Left cardiac atrium (tissue), 4 donors: ENCODE results near the gene CEMIP2. TPM values are rescaled to one million over a fixed set of nuclear protein-coding genes. Genes with fewer than 3 reads are reported as not detected.
A peak's percentile ranks its signal among the peaks of the same experiment; 100 is the strongest.
"Not testable (repeated sequence)": the region's sequence is repeated elsewhere in the genome, so short reads cannot be mapped to it uniquely, and the experiment has no call there.

Experiments used
- ATAC-seq, 2 donors: fragments of 200-7000 bp; cut with Tn5 transposase; one replicate each; pipeline ENCODE4 v1.9.1; 2020; ENCODE audit warnings: mild to moderate bottlenecking in 2 of 2, moderate library complexity in 2 of 2
- DNase-seq: peaks from one replicate; pipeline ENCODE4 v3.0.0-alpha.2; 2020
- intact Hi-C, 2 donors: fragments of 100-400 bp; cut with DNase I; formaldehyde crosslinking; loops; one replicate each; pipeline versions ENCODE4 v1.14.1 to v1.15.1; 2022 to 2023
- total RNA-seq, 2 donors: library from RNA; stranded (reverse); fragmentation: NEBNext Ultra II Directional; extraction: Animal tissue kit (Norgen Biotek cat#: 25700); gene quantifications; one replicate each; pipeline ENCODE4 v1.2.1, GENCODE V29; 2021
- donor health status: DM: no; HTN: yes; CAD: no.
- donor health status: DM: no; HTN: yes; CAD: no; lungs with severe emphysema.
- donor health status: DM: yes; HTN: yes; CAD: no.
- donor health status: Dilated cardiomyopathy.

The CEMIP2 gene
- total RNA-seq, 2 donors from 2014 or later = 12.0 to 31.9 TPM

DNA sequence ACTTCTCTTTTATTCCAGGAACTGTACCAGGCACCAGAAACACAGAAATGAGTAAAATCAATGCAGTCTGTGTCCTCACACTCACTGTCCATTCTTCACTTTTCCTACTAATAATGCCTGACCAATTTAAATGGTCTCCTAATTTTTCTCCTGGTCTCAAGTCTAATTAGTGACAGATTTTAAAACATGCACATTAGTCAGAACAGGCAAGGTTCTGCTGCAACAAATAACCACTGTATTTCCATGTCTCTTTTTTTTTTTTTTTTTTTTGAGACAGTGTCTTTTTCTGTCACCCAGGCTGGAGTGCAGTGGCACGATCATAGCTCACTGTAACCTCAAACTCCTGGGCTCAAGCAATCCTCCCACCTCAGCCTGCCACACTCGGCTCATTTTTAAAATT lies 99.6 kb downstream of the CEMIP2 start:
- intact Hi-C loops = no loop called here
- DNase-seq = no peak
- ATAC-seq = no peak

DNA sequence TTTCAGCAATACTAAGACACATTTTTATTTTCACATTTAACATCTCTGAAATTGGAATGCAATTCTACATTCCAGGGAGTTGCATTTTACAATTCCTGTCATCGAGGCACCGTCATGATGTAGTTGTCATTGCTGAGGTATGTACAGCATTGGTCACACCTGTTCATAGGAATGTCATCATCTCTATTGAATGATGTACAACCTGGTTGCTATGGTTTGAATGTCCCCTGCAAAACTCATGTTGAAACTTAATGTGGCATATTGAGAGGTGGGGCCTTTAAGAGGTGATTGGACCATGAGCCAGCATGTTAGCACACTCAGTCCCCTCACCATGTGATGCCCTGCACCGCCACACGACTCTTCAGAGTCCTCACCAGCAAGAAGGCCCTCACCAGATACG lies 103.1 kb downstream of the CEMIP2 start:
- DNase-seq (no peak), ATAC-seq (no peak)
- intact Hi-C loops = no loop called here

DNA sequence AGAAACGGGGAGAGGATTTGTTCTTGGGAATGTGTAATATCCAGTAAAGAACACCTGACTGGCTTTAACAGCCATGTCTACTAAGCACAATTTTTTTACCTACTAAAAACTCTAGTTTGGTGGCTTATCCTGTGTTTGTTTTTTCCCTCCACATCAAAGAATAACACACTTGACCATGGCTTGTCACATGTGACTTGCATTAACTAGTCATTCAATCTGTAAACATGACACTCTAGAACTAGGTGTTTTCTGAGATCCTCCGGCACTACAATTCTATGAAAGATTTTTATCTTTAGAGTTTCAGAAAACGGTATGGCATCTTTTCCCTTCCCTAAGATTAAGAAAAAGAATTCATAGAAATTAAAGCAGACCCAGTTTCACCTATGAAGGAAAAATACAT lies 103.7 kb downstream of the CEMIP2 start:
- ATAC-seq (no peak), DNase-seq (no peak)
- intact Hi-C loops = no loop called here

DNA sequence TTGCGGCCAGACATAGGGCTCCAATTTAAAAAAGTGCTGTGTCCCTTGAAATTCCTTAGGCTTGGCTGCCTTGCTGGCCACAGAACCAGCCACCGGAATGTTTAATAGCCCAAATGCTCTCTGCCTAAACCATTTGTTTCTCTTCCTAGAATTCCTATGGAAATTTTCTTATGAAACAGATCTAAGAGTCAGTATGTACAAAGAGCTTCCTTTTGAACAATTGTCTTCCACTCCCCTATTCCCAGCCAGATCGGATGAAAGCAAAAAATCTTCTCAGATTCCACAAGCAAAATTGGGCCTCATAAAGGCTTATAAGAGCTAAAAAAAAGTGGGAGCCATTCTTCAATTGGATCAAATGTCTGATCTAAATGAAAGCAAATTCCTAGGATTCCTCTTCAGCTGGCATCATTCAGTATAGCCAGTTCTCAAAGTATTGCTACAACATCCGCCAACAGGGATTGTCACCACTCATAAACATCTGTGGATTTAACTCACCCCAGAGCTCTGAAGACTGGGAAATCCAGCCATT lies 104.3 kb downstream of the CEMIP2 start:
- intact Hi-C loops = no loop called here
- no peak for ATAC-seq
- no peak for DNase-seq

DNA sequence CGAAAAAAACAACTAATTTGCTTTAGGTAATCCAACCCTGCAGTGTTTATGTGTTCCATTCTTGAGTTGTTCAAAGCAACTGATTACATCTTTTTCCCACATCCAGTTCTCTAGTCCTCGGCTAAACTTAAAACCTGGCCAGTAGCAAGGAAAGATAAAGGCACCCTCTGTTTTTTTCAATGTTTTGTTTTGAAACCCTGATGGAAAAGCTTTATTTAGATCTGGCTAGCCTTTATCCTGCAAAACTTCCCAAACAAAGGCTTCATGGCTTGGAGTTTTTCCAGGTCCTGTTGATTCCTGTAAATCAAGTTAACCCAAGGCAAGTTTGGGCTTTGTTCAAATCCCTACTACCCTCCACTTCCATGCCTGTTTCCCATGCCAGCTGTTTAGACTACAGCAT lies 105.1 kb downstream of the CEMIP2 start:
- ATAC-seq (peak in 1 of 2 donors; percentile 23), DNase-seq (no peak)
- intact Hi-C loops = no loop called here

DNA sequence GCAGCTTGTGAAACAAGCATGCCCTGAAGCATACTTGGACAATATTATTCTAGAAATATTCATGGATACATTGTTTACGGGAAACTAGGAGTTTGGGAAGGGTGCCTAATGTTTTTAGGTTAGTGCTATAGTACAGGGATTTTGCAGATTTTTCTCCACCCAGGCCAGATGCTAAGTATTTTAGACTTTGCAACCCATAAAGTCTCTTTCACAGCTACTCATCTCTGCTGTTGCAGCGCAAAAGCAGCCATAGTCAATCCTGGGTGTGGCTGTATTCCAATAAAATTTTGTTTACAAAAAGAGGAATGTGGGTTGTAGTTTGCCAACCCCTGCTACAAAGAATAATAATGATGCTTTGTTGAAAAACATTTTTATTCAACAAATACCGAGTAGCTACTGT lies 106.2 kb downstream of the CEMIP2 start:
- DNase-seq (no peak), ATAC-seq (no peak)
- intact Hi-C loops = no loop called here

DNA sequence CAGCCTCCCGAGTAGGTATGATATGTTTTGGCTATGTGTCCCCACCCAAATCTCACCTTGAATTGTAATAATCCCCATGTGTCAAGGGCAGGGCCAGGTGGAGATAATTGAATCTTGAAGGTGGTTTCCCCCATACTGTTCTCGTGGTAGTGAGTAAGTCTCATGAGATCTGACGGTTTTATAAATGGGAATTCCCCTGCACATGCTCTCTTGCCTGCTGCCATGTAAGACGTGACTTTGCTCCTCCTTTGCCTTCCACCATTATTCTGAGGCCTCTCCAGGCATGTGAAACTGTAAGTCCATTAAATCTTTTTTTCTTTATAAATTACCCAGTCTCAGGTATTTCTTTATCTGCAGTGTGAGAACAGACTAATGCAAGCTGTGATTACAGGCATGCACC lies 111.0 kb downstream of the CEMIP2 start:
- ATAC-seq, intact Hi-C loops, DNase-seq: not testable (repeated sequence)

DNA sequence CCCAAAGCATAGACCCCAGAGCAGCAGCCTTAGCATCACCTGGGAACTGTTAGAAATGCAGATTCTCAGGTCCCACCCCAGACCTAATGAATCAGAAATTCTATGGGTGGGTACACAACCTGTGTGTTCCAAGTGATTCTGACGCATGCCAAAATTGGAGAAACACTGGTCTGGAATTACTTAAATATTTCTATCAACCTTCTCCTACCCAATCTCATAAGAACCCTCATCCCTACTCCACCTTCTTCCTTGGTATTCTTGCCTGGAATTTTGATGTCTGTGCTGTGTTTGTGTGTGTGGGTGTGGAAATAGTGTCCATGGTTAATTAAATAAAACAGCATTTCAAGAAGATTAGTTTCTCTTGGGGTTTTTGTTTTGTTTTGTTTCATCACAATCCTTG lies 111.8 kb downstream of the CEMIP2 start:
- intact Hi-C loops = no loop called here
- ATAC-seq = no peak

DNA sequence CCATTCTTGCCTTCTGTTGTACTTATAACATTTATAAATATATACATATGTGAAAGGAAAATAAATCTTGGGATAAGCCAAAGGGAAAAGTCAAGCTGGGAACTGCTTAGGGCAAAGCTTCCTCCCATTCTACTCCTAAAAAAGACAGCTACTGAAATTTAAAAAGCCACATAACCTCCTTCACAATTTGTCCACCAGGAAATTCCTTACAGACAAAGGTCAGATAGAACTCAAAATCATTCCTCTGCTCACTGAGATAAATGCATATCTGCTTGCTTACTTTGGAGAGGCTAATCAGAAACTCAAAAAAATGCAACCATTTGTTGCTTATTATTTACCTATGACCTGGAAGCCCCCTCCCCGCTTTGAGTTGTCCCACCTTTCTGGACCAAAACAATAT lies 112.5 kb downstream of the CEMIP2 start:
- ATAC-seq (no peak), DNase-seq (no peak)
- intact Hi-C loops = no loop called here

More for the DNA sequence above, 111.8 kb downstream of the CEMIP2 start:
- DNase-seq = no peak

DNA sequence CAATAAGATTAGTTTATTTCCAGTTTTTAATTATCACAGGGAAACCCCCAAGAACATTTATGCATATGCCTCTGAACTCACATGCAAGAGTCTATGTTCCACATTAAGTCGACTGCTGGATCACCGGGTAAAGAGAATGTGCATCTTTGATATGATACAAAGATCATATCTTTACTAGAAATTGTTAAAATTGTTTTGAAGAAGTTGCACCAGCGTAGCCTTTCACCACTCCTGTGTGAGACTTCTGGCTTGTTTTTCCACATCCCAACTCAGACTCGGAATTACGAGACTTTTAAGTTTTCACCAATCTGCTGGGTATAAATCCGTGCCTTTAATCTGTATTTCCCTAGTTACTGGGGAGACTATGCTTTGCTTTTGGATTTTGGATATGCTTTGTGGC lies 113.2 kb downstream of the CEMIP2 start:
- ATAC-seq (no peak), DNase-seq (no peak)
- intact Hi-C loops = no loop called here

DNA sequence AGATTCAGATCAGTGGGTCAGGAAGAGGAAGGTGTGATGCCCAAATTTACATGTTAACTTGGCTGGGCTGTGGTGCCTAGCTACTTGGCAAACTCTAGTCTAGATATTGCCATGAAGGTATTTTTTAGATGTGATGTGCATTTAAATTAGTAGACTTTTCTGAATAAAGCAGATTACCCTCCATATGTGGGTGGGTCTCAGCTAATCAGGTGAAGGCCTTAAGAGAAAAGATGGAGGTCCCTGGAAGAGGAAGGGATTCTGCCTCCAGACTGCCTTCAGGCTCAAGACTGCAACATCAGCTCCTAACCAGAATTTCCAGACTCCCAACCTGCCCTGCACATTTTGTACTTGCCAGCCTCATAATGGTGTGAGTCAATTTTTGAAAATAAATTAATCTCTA lies 115.8 kb downstream of the CEMIP2 start:
- intact Hi-C loops = no loop called here
- DNase-seq (no peak), ATAC-seq (no peak)

DNA sequence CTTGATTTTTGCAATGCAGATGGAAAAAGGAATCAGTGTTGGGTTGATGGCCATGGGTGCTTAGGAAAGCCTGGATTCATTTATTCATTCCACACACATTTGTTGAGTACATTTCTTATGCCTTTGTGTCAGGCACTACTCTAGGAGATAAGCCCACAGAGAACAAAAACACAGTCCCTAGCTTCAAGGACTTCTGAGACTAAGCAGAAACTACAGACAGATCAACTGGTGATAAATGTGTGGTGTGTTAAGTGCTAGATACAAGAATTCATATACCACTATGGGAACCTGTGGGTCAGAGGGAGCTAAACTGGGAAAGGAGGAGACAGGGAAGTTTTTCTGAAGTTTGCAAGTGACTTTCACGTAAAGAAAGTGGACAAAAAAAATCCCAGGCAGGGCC lies 119.9 kb downstream of the CEMIP2 start:
- DNase-seq (no peak), ATAC-seq (no peak)
- intact Hi-C loops = no loop called here

DNA sequence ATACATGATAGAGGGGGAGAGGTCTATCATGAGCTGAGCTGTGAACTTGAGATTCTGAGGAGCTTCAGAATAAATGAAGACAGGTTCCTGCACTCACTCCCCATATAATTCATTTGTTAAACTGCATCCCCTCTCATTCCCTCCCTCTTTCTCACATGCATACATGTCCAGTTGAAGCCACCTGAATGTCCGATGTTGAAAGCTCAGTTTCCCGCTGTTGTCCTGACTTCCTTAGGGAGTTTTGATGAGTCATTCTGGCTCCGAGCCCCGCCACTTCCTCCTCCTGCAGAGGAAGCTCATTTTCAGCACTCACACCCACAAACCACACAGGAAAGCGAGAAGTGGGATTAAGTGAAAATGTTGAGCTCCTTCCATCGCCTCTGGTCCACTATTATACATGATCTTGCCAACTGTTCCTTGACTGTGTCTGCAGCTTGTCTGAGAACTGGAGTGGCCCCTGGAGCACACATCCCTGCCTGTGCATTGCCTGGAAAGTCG lies 121.2 kb downstream of the CEMIP2 start:
- ATAC-seq = peak; percentile 80 to 87
- intact Hi-C loops = no loop called here
- peak; percentile 87 for DNase-seq

DNA sequence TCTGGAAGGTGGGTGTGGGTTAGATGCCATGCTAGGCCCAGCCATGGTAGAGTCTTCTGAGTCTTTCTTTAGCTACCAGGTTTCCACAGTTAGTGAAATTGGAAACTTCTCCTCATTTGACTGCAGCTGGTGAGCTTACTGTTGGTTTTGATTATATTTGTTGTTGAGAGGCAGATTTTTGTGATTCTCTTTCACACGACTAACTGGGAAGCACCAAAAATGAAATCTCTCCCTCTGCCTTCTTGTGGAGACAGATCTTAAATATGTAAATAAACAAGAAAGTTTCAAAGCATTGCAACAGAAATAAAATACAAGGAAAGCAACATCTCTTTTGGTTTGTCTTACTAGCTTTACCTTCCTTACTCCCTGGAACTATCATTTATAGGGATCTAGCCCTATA lies 122.2 kb downstream of the CEMIP2 start:
- no peak for DNase-seq
- intact Hi-C loops = no loop called here

DNA sequence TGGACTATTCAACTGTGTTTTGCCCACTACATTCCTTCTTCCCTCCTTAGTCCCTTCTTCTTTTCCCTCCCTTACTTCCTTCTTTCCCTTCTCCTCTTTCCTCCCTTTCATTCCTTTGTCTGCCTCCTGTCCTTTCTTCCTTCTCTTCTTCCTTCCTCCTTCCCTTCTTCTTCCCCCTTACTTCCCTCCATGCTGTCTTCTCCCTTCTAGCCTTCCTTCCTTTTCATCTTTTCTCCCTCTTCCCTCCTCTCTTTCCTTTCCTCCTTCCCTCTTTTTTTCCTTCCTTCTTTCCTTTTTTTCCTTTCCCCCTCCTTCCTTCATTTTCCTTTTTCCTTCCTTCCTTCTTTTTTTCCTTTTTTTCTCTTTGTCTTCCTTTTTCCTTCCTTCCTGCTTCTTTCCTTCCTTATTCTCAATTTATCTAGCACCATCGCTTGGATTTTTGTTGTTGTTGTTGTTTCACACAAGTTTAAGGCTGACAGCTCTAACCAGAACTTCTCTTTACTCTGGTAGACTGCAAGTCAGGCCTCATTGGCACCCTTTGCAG lies 123.4 kb downstream of the CEMIP2 start:
- ATAC-seq = no peak
- intact Hi-C loops = no loop called here
- no peak for DNase-seq

More for the DNA sequence above, 122.2 kb downstream of the CEMIP2 start:
- ATAC-seq = no peak

DNA sequence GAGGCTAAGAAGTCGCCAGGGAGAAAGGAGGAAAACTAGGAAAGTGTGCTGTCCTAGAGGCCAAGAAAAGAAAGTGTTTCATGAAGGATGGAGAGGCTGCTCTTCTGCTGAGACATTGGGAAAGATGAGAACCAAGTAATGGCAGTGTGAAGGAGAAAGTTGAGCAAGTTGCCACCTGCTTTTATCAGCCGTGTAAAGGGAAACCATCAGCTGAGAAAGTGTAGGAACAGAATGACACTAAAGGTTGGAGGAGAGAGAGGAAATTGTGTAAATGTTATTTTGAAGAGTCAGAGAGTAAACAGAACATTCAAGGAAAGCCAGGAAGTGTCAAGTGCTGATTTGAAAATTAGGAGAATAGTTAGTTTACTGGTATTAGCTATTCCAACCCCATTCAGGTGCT lies 125.0 kb downstream of the CEMIP2 start:
- DNase-seq (no peak), ATAC-seq (no peak)
- intact Hi-C loops = no loop called here

DNA sequence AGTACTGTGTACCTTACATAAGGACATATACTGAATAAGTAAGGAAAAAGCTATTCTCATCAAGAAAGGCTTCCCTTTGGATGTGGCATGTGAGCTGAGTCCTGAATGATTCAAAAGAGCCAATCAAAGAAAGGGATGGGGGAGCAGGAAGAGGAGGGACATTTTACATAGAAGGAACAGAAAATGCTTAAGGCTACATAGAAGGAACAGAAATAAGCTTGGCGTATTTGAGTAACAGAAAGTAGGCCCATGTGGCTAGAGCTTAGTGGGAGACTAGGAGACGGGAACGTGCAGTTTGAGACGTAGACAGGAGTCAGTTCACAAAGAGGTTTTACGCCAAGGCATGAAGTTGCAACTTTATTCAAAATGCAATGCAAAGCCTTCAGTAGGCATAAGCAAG lies 126.3 kb downstream of the CEMIP2 start:
- intact Hi-C loops = no loop called here
- DNase-seq (no peak), ATAC-seq (peak in 1 of 2 donors; percentile 22)

DNA sequence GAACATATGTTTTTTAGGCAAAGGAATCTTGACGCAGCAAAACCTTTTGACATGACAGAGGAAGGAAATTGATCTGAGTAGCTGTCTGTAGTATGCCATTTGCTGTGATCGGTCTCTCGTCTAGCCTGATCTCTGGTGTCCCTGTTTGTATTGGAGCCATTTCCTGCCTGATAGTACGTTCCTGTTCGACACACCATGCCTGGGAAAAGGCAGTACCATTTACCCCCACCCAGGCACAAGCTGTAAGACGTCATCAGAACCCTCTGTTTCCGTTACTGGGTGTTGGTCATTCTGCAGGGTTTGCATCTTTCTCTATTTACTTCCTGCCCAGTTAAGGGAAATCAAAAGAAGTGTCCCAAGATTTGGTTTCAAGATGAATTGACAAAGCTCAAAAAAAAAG lies 129.7 kb downstream of the CEMIP2 start:
- intact Hi-C loops = no loop called here

DNA sequence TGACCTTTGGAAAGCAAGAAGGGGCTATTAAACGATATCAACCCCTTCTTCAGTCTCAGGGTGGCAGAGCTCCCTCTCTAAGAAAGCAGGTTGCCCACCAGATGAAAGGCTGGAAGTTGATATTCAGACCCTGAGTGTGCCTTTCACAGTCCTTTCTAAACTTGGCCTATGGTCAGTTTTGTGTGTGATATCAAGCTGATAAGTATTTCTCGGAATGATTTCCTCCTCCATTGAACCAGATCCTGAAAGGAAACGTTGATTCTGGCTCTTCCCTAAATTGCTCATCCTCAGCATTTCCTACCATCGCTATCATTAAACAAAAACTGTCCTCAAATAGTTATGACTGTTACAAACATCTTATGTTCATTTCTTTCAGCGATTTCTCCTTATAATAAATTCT lies 130.4 kb downstream of the CEMIP2 start:
- DNase-seq (no peak), ATAC-seq (peak in 1 of 2 donors; percentile 40)
- intact Hi-C loops = no loop called here

More for the DNA sequence above, 129.7 kb downstream of the CEMIP2 start:
- ATAC-seq (peak; percentile 78 to 93), DNase-seq (peak; percentile 55)

DNA sequence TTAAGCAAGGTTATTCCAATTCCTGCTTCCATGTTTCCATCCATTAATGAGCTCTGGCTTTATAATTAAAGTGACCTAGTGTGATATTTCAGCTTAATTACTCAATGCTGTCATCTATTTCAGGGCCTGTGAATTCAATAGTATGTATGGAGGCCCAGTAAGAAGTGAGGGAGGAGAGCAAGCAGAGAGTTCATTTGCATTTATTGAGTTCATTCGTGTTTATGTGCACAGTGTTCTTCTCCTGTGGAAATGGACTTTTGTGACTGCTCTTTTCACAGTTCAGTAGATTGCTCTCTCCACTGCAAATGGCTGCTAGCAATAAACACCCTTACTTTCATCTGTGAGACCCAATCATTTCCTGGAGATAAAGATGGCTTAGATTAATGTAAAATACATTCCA lies 130.9 kb downstream of the CEMIP2 start:
- DNase-seq = no peak
- intact Hi-C loops = no loop called here
- no peak for ATAC-seq

DNA sequence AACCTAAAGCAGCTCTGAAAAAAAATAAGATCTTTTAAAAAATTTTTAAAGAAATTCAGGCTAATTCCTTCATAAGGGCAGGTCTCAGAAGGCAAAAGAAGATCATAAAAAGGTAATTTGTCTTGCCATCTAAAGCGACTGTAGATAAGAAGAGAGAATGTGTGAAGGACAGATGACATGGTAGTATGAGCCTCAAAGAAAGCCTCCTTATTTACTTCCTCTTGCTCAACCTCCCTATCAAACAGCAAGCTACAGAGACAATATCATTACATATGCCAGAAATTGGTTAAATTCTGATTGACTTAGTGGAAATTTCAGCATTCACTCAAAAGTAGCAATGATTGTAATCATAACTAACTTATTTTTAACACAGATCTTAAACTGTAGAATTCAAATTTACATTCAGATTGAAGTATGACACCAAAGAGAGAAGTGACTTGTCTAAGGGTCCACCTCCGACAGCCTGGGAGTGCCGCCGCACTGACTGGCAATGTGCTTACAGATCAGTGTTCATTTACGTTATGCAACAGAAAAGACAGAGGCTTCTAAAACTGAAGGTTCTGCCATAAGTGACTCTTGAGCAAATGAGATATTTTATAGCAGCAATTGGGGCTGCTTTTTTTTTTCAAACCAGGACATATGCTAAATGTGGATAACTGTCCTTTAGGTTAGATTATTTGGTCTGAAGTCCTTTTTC lies 132.0 kb downstream of the CEMIP2 start:
- ATAC-seq (no peak), DNase-seq (no peak)
- intact Hi-C loops = no loop called here
